Pancreas (tissue), 10 donors: ENCODE results near the gene EVI2B. TPM values are rescaled to one million over a fixed set of nuclear protein-coding genes. Genes with fewer than 3 reads are reported as not detected.
"Not testable (repeated sequence)": the region's sequence is repeated elsewhere in the genome, so short reads cannot be mapped to it uniquely, and the experiment has no call there.

Source experiments
- ATAC-seq, 4 donors: fragments of 200-7000 bp; cut with Tn5 transposase; one replicate each; pipeline versions ENCODE4 v1.8.0 to v1.9.1; 2020; ENCODE audit warnings: mild to moderate bottlenecking in 4 of 4, moderate library complexity in 4 of 4
- DNase-seq, 6 donors: peaks; one replicate each; pipeline ENCODE4 v3.0.0-alpha.2; 2020
- FAIRE-seq: peaks from 2 replicates; lab custom pipeline; 2012; peaks lifted over from hg19 to GRCh38; lab: Jason Lieb, UNC
- H3K27ac ChIP-seq, 4 donors: fragments of 200-600 bp; sonication (generic); 1 replicate in 3 of 4; 2 replicates in 1 of 4; pipeline versions ENCODE4 v1.5.0 to v1.8.0; 2020
- H3K27me3 ChIP-seq, 4 donors: fragments of 200-600 bp; one replicate each; pipeline ENCODE4 v1.8.0; 2021
- H3K36me3 ChIP-seq, 3 donors: fragments of 200-600 bp; sonication (generic) in 1 of 3; one replicate each; pipeline versions ENCODE4 v1.5.0 to v1.8.0; 2020 to 2021
- H3K4me1 ChIP-seq, 3 donors: fragments of 200-600 bp; one replicate each; pipeline ENCODE4 v1.8.0; 2021
- H3K4me3 ChIP-seq, 4 donors: fragments of 200-600 bp; sonication (generic) in 2 of 4; one replicate each; pipeline versions ENCODE4 v1.5.0 to v1.8.0; 2020 to 2021
- H3K9me3 ChIP-seq, 4 donors: fragments of 200-600 bp; one replicate each; pipeline ENCODE4 v1.8.0; 2021
- WGBS, 2 donors: extraction: QIAGEN DNeasy Blood & Tissue Kit; methylation state at CpG; one replicate each; pipeline ENCODE4 v1.1.7; 2013; 5-methylcytosine and 5-hydroxymethylcytosine counted together
- intact Hi-C, 3 donors: fragments of 100-400 bp; cut with DNase I; formaldehyde crosslinking; loops; one replicate each; pipeline versions ENCODE4 v1.11.1 to v1.14.2; 2022
- polyA plus RNA-seq, 2 donors: library from polyadenylated mRNA; stranded (reverse); fragments of 200-250 nt; gene quantifications; one replicate each; pipeline ENCODE4 v1.2.3, GENCODE V29; 2013
- total RNA-seq, 6 donors: library from RNA; stranded (reverse); fragmentation: NEBNext Ultra II Directional in 4 of 6; extraction: Animal tissue kit (Norgen Biotek cat#: 25700) in 4 of 6; gene quantifications; one replicate each; pipeline versions ENCODE4 v1.2.1 to v1.2.4, GENCODE V29; 2021 to 2023
- TF ChIP-seq, protein P1 (sequence below), 4 donors: fragments of 200-600 bp; sonication (generic) in 3 of 4; IDR thresholded peaks; one replicate each; pipeline versions ENCODE4 v1.5.0 to v1.8.0; 2021; ENCODE audit warnings: antibody characterized with exemption in 4 of 4
- donor health status: healthy with polysubstance abuse.
- donor health status: DM: no; HTN: no; CAD: no; lungs with moderate emphysema.
- donor health status: DM: no; HTN: no; CAD: no.
- donor health status: control.
- donor health status: control.
- donor health status: Bipolar disorder and iron deficiency.
- donor health status: DM: yes; HTN: yes; CAD: no.
- donor health status: DM: no; HTN: no; CAD: no.
- donor health status: DM: no; HTN: no; CAD: no.
- donor health status: DM: yes; HTN: yes; CAD: no.

The EVI2B gene
- total and polyA plus RNA-seq, 8 donors: 0.12 to 10.7 (median 0.94) TPM

DNA sequence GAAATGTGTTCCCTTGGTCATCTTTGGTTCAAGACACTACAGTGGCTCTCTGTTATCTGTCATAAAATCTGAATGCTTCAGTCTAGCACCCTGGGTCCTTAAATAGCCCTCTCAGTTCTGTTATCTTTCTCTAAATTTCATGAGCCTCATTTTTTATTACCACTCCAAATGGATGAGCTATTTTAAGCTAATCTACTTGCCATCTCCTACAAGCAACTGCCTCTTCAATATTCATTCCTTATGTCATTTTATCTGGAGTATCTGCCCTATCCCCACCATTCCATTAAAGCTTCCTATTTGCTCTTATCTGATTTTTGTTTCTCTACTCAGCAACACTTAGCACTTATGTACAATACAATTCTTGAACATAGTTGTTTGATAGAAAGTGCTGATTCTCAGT is 35.6 kb upstream of the EVI2B start:
- TF ChIP-seq, protein P1, sequence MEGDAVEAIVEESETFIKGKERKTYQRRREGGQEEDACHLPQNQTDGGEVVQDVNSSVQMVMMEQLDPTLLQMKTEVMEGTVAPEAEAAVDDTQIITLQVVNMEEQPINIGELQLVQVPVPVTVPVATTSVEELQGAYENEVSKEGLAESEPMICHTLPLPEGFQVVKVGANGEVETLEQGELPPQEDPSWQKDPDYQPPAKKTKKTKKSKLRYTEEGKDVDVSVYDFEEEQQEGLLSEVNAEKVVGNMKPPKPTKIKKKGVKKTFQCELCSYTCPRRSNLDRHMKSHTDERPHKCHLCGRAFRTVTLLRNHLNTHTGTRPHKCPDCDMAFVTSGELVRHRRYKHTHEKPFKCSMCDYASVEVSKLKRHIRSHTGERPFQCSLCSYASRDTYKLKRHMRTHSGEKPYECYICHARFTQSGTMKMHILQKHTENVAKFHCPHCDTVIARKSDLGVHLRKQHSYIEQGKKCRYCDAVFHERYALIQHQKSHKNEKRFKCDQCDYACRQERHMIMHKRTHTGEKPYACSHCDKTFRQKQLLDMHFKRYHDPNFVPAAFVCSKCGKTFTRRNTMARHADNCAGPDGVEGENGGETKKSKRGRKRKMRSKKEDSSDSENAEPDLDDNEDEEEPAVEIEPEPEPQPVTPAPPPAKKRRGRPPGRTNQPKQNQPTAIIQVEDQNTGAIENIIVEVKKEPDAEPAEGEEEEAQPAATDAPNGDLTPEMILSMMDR (IDR thresholded peaks at IDR 0.05): no peak
- H3K9me3 ChIP-seq: no peaks in the 10 kb centered on the region
- H3K27me3 ChIP-seq: no peaks in the 10 kb centered on the region
- H3K4me3 ChIP-seq: no peak overlapping the region
- intact Hi-C loops: no loop called here
- no peak overlapping the region for H3K27ac ChIP-seq
- no peaks in the 10 kb centered on the region for H3K4me1 ChIP-seq
- DNase-seq: no peak
- no peak for FAIRE-seq
- peaks cover 0 to 34% (median 6%) of the 10 kb centered on the region in 3 donors for H3K36me3 ChIP-seq
- no peak for ATAC-seq

DNA sequence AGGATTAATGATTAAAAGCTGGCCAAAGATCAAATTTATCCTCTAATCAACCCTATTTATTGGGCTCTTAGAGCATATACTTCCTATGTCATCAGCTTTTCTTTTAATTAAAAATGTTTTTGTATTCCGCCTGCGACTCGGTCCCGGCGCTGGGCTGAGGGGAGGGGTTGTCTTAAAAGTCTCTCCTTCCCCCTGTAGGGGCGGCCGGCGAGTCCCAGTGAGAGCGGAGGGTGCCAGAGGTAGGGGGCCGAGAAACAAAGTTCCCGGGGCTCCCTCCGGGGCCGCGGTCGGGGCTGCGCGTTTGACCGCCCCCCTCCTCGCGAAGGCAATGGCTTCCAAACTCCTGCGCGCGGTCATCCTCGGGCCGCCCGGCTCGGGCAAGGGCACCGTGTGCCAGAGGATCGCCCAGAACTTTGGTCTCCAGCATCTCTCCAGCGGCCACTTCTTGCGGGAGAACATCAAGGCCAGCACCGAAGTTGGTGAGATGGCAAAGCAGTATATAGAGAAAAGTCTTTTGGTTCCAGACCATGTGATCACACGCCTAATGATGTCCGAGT is 31.4 kb upstream of the EVI2B start:
- 92 to 93% methylated on average over 17 to 21 of the region's 34 CpGs for WGBS, 2 donors
- FAIRE-seq, ATAC-seq, DNase-seq, H3K9me3 ChIP-seq, H3K4me1 ChIP-seq, H3K27ac ChIP-seq, H3K4me3 ChIP-seq, intact Hi-C loops, H3K27me3 ChIP-seq: not testable (repeated sequence)
- peaks cover 0 to 21% (median 0%) of the 10 kb centered on the region in 3 donors for H3K36me3 ChIP-seq

DNA sequence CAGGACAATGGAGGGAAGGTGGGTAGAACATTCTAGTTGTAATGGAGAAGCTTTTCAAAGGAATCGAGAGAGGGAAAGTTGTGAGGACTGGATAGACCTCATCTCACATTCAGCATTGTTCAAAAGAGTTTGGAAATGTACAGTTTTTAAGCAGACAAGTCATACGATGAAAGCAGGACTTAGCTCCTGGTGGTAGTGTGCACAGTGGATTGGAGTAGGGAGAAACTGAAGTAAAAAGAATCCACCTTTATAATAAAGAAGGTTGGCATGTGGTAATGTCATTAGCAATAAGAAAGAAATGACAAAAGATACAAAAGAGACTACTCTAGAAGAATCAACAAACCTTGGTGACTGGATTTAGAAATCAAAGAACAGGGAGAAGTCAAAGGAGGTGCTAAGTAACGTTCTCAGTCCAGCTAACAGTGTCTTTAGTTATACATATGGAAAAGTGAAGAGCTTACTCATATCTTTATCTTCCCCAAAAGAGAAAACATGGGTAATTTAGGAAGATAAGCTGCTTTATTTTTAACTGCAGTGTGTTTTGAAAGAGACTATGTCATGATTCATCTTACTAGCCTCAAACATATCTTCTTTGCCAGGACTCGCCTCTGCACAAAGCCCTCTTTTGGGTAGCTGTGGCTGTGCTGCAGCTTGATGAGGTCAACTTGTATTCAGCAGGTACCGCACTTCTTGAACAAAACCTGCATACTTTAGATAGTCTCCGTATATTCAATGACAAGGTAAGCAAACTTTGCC is 26.2 kb upstream of the EVI2B start:
- Histone ChIP-seq H3K36me3 (peaks cover 0 to 34% (median 5%) of the 10 kb centered on the region in 3 donors), H3K4me3 (no peak overlapping the region), H3K9me3 (no peaks in the 10 kb centered on the region), H3K27me3 (no peaks in the 10 kb centered on the region), H3K4me1 (no peaks in the 10 kb centered on the region), H3K27ac (no peak overlapping the region)
- FAIRE-seq (no peak), DNase-seq (no peak), ATAC-seq (no peak)
- TF ChIP-seq, protein P1 (IDR thresholded peaks at IDR 0.05): no peak
- 87 to 90% methylated on average over 6 of the region's 6 CpGs for WGBS, 2 donors
- intact Hi-C loops: no loop called here

- FAIRE-seq (no peak), DNase-seq (no peak), ATAC-seq (no peak)
- Histone ChIP-seq H3K4me3 (no peak overlapping the region), H3K4me1 (no peaks in the 10 kb centered on the region), H3K27me3 (no peaks in the 10 kb centered on the region), H3K9me3 (no peaks in the 10 kb centered on the region), H3K27ac (no peak overlapping the region), H3K36me3 (peaks cover 0 to 10% (median 6%) of the 10 kb centered on the region in 3 donors)
- TF ChIP-seq, protein P1 (IDR thresholded peaks at IDR 0.05): no peak
- intact Hi-C loops: no loop called here
Observed at GRCh38 chr17:31329221-31329620, 15.4 kb upstream of the EVI2B start.

DNA sequence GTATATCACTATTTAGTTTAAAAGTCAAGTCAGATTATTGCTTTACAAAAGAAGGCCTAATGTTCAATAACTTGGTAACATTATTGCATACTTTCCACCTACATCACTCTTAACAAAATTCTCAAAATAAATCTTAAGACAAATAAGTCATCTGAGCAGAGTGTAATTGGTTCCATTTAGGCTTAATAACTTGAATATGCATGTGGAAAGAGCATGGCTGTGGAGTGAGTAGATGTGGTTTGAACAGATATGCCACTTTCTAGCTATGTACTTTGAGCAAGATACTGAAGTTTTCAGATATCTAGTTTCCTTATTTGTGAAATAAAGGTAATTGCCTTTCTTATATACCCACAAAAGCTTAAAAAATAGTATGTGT is 14.3 kb upstream of the EVI2B start:
- ATAC-seq: no peak
- TF ChIP-seq, protein P1 (IDR thresholded peaks at IDR 0.05): no peak
- H3K36me3 ChIP-seq: peaks cover 0 to 10% (median 6%) of the 10 kb centered on the region in 3 donors
- no peaks in the 10 kb centered on the region for H3K9me3 ChIP-seq
- DNase-seq: no peak
- intact Hi-C loops: no loop called here
- H3K4me1 ChIP-seq: no peaks in the 10 kb centered on the region
- H3K27me3 ChIP-seq: no peaks in the 10 kb centered on the region
- H3K4me3 ChIP-seq: no peak overlapping the region
- H3K27ac ChIP-seq: no peak overlapping the region
- FAIRE-seq: no peak
